Osteocyte (in vitro differentiated cells): Measurements from ENCODE around the gene RAB36. TPM values are rescaled to one million over a fixed set of nuclear protein-coding genes. Genes with fewer than 3 reads are reported as not detected.

Experiments used
- DNase-seq: peaks from one replicate; pipeline ENCODE4 v3.0.0; 2021; ENCODE audit warnings: mixed read lengths; ENCODE audit not compliant: unreplicated experiment; ENCODE audit errors: extremely low spot score
- H3K27ac Mint-ChIP-seq: one replicate; pipeline ENCODE4 v1.8.0; 2021; ENCODE audit warnings: mild to moderate bottlenecking, mixed read lengths; ENCODE audit not compliant: unreplicated experiment
- H3K27me3 Mint-ChIP-seq: one replicate; pipeline ENCODE4 v1.8.0; 2021; ENCODE audit warnings: mixed read lengths; ENCODE audit not compliant: unreplicated experiment
- H3K36me3 Mint-ChIP-seq: one replicate; pipeline ENCODE4 v1.8.0; 2021; ENCODE audit warnings: mixed read lengths; ENCODE audit not compliant: unreplicated experiment
- H3K4me1 Mint-ChIP-seq: one replicate; pipeline ENCODE4 v1.8.0; 2021; ENCODE audit warnings: mixed read lengths; ENCODE audit not compliant: unreplicated experiment
- H3K4me3 Mint-ChIP-seq: one replicate; pipeline ENCODE4 v1.8.0; 2021; ENCODE audit warnings: mild to moderate bottlenecking, moderate library complexity, mixed read lengths; ENCODE audit not compliant: unreplicated experiment
- H3K9me3 Mint-ChIP-seq: one replicate; pipeline ENCODE4 v1.8.0; 2021; ENCODE audit warnings: mixed read lengths; ENCODE audit not compliant: unreplicated experiment
- CTCF ChIP-seq: fragments of 200-600 bp; sonication (generic); IDR thresholded peaks from 2 replicates; pipeline ENCODE4 v1.5.0; 2021; ENCODE audit warnings: antibody characterized with exemption, mild to moderate bottlenecking, moderate library complexity
- total RNA-seq: library from RNA; stranded (reverse); gene quantifications from 2 replicates; pipeline ENCODE4 v1.2.1, GENCODE V29; 2021

Gene RAB36
- total RNA-seq, 1 donor from 2014 or later = 4.8 TPM

GRCh38 chr22:23158516-23159290 lies 13.4 kb downstream of the RAB36 start:
- Mint-ChIP-seq H3K27ac (no peak overlapping the region), H3K9me3 (no peaks in the 10 kb centered on the region), H3K27me3 (no peaks in the 10 kb centered on the region), H3K36me3 (peaks cover 2% of the 10 kb centered on the region), H3K4me1 (no peaks in the 10 kb centered on the region), H3K4me3 (no peak overlapping the region)
- DNase-seq = no peak
- TF ChIP-seq CTCF = no peak

GRCh38 chr22:23159291-23159630 lies 14.0 kb downstream of the RAB36 start:
- Mint-ChIP-seq H3K4me1 (no peaks in the 10 kb centered on the region), H3K27ac (no peak overlapping the region), H3K36me3 (peaks cover 1% of the 10 kb centered on the region), H3K27me3 (no peaks in the 10 kb centered on the region), H3K4me3 (no peak overlapping the region), H3K9me3 (no peaks in the 10 kb centered on the region)
- no peak for DNase-seq
- no peak for TF ChIP-seq CTCF

- no peaks in the 10 kb centered on the region for H3K4me1 Mint-ChIP-seq
- H3K27me3 Mint-ChIP-seq = no peaks in the 10 kb centered on the region
- no peak for TF ChIP-seq CTCF
- no peak overlapping the region for H3K27ac Mint-ChIP-seq
- H3K9me3 Mint-ChIP-seq = no peaks in the 10 kb centered on the region
- no peak for DNase-seq
- no peak overlapping the region for H3K4me3 Mint-ChIP-seq
- H3K36me3 Mint-ChIP-seq = no peaks in the 10 kb centered on the region
Measured at GRCh38 chr22:23161029-23161428, 15.8 kb downstream of the RAB36 start.

GRCh38 chr22:23161574-23161973 lies 16.3 kb downstream of the RAB36 start:
- Mint-ChIP-seq H3K4me3 (no peak overlapping the region), H3K27me3 (no peaks in the 10 kb centered on the region), H3K27ac (no peak overlapping the region), H3K9me3 (no peaks in the 10 kb centered on the region), H3K36me3 (no peaks in the 10 kb centered on the region), H3K4me1 (no peaks in the 10 kb centered on the region)
- no peak for TF ChIP-seq CTCF
- DNase-seq = no peak

- no peaks in the 10 kb centered on the region for H3K27me3 Mint-ChIP-seq
- H3K27ac Mint-ChIP-seq = no peak overlapping the region
- no peaks in the 10 kb centered on the region for H3K4me1 Mint-ChIP-seq
- H3K4me3 Mint-ChIP-seq = no peak overlapping the region
- no peak for TF ChIP-seq CTCF
- H3K9me3 Mint-ChIP-seq = no peaks in the 10 kb centered on the region
- no peaks in the 10 kb centered on the region for H3K36me3 Mint-ChIP-seq
- DNase-seq = no peak
Measured at GRCh38 chr22:23163665-23164064, 18.4 kb downstream of the RAB36 start.
